ENCODE measurements around the gene RETREG3. TPM values are rescaled to one million over a fixed set of nuclear protein-coding genes. Genes with fewer than 3 reads are reported as not detected.
"Not testable (repeated sequence)": the region's sequence is repeated elsewhere in the genome, so short reads cannot be mapped to it uniquely, and the experiment has no call there.

The RETREG3 gene
- total and polyA plus RNA-seq, 10 donors: 20.3 to 87.5 (median 77.1) TPM

GRCh38 chr17:42623732-42624596 lies 14.8 kb upstream of the RETREG3 start:
- Histone ChIP-seq H3K27me3 (replicated peaks in 1 of 7) (no peaks in the 10 kb centered on the region), H3K9me3 (no peaks in the 10 kb centered on the region), H3K36me3 (no peaks in the 10 kb centered on the region), H3K4me1 (peaks cover 0 to 8% (median 1%) of the 10 kb centered on the region in 6 donors), H3K4me3 (no peak overlapping the region), H3K27ac (peak overlapping the region in 7 of 8 donors; percentile 2 to 68 (median 46))
- DNase-seq: no peak
- intact Hi-C loops (cut with DNase I; ENCODE audit: low total_unique reads): no loop called here
- WGBS, 5 donors: 69 to 84% (median 81%) methylated on average over 7 of the region's 7 CpGs
- peak in 1 of 3 donors; percentile 59 for TF ChIP-seq POLR2AphosphoS5 (IDR thresholded peaks at IDR 0.05)
- TF ChIP-seq CTCF (IDR thresholded peaks at IDR 0.05 in 8 of 11, conservative IDR thresholded peaks at IDR 0.05 in 3 of 11): no peak

GRCh38 chr17:42623271-42623670 lies 14.1 kb upstream of the RETREG3 start:
- Histone ChIP-seq H3K9me3 (no peaks in the 10 kb centered on the region), H3K27ac (peak overlapping the region in 2 of 8 donors; percentile 62 to 68), H3K36me3 (no peaks in the 10 kb centered on the region), H3K4me1 (peaks cover 0 to 15% (median 8%) of the 10 kb centered on the region in 6 donors), H3K27me3 (replicated peaks in 1 of 7) (no peaks in the 10 kb centered on the region), H3K4me3 (no peak overlapping the region)
- DNase-seq: no peak
- TF ChIP-seq CTCF (IDR thresholded peaks at IDR 0.05 in 8 of 11, conservative IDR thresholded peaks at IDR 0.05 in 3 of 11) (no peak), POLR2AphosphoS5 (IDR thresholded peaks at IDR 0.05) (no peak), POLR2A (IDR thresholded peaks at IDR 0.05) (no peak)
- intact Hi-C loops (cut with DNase I; ENCODE audit: low total_unique reads): no loop called here
- 88 to 97% (median 93%) methylated on average over 2 of the region's 2 CpGs for WGBS, 5 donors

- H3K4me3 ChIP-seq; H3K27me3 ChIP-seq (replicated peaks in 1 of 7); intact Hi-C loops (cut with DNase I; ENCODE audit: low total_unique reads); H3K27ac ChIP-seq; DNase-seq; H3K9me3 ChIP-seq; H3K36me3 ChIP-seq: not testable (repeated sequence)
- 85 to 98% (median 93%) methylated on average over 3 of the region's 3 CpGs for WGBS, 5 donors
- peaks cover 0 to 22% (median 10%) of the 10 kb centered on the region in 6 donors for H3K4me1 ChIP-seq
These were observed 12.8 kb upstream of the RETREG3 start for GRCh38 chr17:42621987-42622386.

GRCh38 chr17:42618442-42619150 lies 9.4 kb upstream of the RETREG3 start:
- Histone ChIP-seq H3K27ac (peak overlapping the region in 3 of 8 donors; percentile 17 to 39 (median 35)), H3K4me1 (peaks cover 0 to 18% (median 10%) of the 10 kb centered on the region in 6 donors), H3K27me3 (replicated peaks in 1 of 7) (no peaks in the 10 kb centered on the region), H3K36me3 (peaks cover 0 to 27% (median 26%) of the 10 kb centered on the region in 6 donors), H3K9me3 (no peaks in the 10 kb centered on the region), H3K4me3 (no peak overlapping the region)
- DNase-seq: no peak
- 37 to 51% (median 44%) methylated on average over 9 of the region's 9 CpGs for WGBS, 5 donors
- intact Hi-C loops (cut with DNase I; ENCODE audit: low total_unique reads): no loop called here
- TF ChIP-seq POLR2AphosphoS5 (IDR thresholded peaks at IDR 0.05) (peak in 1 of 3 donors; percentile 35), CTCF (IDR thresholded peaks at IDR 0.05 in 8 of 11, conservative IDR thresholded peaks at IDR 0.05 in 3 of 11) (no peak)
